HS-5 (cell line): Measurements from ENCODE around the gene CT45A2.
"Not testable (repeated sequence)": the region's sequence is repeated elsewhere in the genome, so short reads cannot be mapped to it uniquely, and the experiment has no call there.

ENCODE experiments used
- DNase-seq: peaks from one replicate; pipeline ENCODE4 v3.0.0-alpha.2; 2012; ENCODE audit warnings: low read depth

The CT45A2 gene

GRCh38 chrX:135819912-135820311 lies at the start of gene CT45A2:
CT45A2 (minus strand) TSS chrX:135820012; CDS start chrX:135816265, 3,747 bp downstream.
- DNase-seq, result not testable (repeated sequence)

- DNase-seq, result not testable (repeated sequence)
These were observed 34.6 kb upstream of the CT45A2 start, which contains the start of gene CT45A8 for GRCh38 chrX:135854438-135854837. CT45A8 (minus strand) TSS chrX:135854538; CDS start chrX:135850783, 3,755 bp downstream.

GRCh38 chrX:135837180-135837579 lies 17.4 kb upstream of the CT45A2 start, which contains the start of gene CT45A7:
CT45A7 (minus strand) TSS chrX:135837280; CDS start chrX:135833533, 3,747 bp downstream.
- DNase-seq, result not testable (repeated sequence)

GRCh38 chrX:135802687-135803086 lies 17.1 kb downstream of the CT45A2 start, which contains the start of gene CT45A6:
CT45A6 (minus strand) TSS chrX:135802787; CDS start chrX:135798993, 3,794 bp downstream.
- not testable (repeated sequence) for DNase-seq

- DNase-seq, result not testable (repeated sequence)
These were observed 34.4 kb downstream of the CT45A2 start, which contains the start of gene CT45A5 for GRCh38 chrX:135785403-135785802. CT45A5 (minus strand) TSS chrX:135785503; CDS start chrX:135781729, 3,774 bp downstream.

- DNase-seq, result not testable (repeated sequence)
These were observed 51.7 kb downstream of the CT45A2 start, which contains the start of gene CT45A3 for GRCh38 chrX:135768091-135768490. CT45A3 (minus strand) TSS chrX:135768191; CDS start chrX:135764444, 3,747 bp downstream.
